ENCODE measurements around the gene ADAR. TPM values are rescaled to one million over a fixed set of nuclear protein-coding genes. Genes with fewer than 3 reads are reported as not detected.

ADAR gene
- total and polyA plus RNA-seq, 2 of the 8 experiments (the other 6 are each of a cell fraction or from before 2014, with no cell fraction given), result 125 to 242 TPM

DNA sequence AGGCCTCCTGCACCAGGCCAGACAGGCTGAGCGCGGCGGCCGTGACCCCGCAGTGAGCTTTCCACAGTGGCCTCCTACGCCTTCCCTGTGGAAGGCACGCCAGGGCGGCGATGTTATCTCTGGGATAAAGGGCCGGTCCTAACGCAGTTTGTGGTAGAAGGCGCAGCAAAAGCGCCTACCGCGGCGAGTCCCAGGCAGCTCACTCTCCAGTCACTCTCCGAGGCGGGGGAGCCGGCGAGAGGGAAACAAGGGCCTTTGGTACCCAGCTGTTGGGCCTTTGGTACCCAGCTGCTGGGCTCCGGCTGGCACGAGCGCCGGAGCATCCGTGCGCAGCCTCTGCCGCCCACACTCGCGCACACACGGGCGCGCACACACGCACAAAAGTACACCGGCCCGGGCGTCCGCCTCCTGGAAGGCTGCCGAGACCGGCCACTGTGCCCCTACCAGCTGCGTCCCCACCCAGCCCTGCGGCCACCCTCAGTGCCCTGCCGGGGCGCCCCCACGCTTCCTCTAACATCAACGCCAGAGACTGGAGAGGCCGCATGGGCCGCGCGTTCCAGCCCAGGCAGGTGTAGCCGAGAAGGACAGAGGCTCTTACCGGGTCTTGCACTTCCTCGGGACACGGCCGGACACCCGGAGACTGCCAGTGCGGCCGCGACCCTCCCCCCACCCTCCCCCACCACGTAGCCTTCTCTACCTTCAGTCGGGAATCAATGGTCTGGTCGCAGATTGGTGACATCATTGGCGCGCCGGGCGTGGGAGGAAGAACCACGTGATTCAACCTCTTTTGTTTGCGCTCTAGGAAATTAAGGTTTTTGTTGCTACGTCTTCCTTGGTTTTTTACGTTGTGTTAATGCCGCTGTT, 19.5 kb upstream of the ADAR start (continued):
- TF ChIP-seq TBP (IDR thresholded peaks at IDR 0.05; ENCODE audit: low read depth, low read length) (peak; percentile 28; the same call in 1 of the 2 replicates), NRF1 (IDR thresholded peaks at IDR 0.05; ENCODE audit: low read depth, low read length) (no peak), EP300 (IDR thresholded peaks at IDR 0.05; ENCODE audit: borderline replicate concordance in 1 of 2, low read depth in 2 of 2, low read length in 2 of 2) (no peak; a peak in 1 of 3 replicates), TAF1 (IDR thresholded peaks at IDR 0.05; ENCODE audit: low read depth, low read length) (peak; percentile 77; the same call in 1 of the 2 replicates), BRCA1 (IDR thresholded peaks at IDR 0.05; ENCODE audit: low read depth, low read length) (no peak), POLR2A (IDR thresholded peaks at IDR 0.05; ENCODE audit: control extremely low read depth in 1 of 2, low read depth in 2 of 2, low read length in 2 of 2) (peak; percentile 59 to 69), KDM4A (IDR thresholded peaks at IDR 0.05; ENCODE audit: low read depth, low read length, severe bottlenecking) (peak; percentile 94), EGR1 (IDR thresholded peaks at IDR 0.05; ENCODE audit: borderline replicate concordance, low read depth, low read length) (peak; percentile 99), ASH2L (IDR thresholded peaks at IDR 0.05; ENCODE audit: low read length) (peak; percentile 88), BCL11A (IDR thresholded peaks at IDR 0.05; ENCODE audit: low read depth in 2 of 2, low read length in 2 of 2) (no peak)
- TF ChIP-seq, protein P1, sequence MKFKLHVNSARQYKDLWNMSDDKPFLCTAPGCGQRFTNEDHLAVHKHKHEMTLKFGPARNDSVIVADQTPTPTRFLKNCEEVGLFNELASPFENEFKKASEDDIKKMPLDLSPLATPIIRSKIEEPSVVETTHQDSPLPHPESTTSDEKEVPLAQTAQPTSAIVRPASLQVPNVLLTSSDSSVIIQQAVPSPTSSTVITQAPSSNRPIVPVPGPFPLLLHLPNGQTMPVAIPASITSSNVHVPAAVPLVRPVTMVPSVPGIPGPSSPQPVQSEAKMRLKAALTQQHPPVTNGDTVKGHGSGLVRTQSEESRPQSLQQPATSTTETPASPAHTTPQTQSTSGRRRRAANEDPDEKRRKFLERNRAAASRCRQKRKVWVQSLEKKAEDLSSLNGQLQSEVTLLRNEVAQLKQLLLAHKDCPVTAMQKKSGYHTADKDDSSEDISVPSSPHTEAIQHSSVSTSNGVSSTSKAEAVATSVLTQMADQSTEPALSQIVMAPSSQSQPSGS (IDR thresholded peaks at IDR 0.05; ENCODE audit: low read length), result no peak
- TF ChIP-seq, protein P2, sequence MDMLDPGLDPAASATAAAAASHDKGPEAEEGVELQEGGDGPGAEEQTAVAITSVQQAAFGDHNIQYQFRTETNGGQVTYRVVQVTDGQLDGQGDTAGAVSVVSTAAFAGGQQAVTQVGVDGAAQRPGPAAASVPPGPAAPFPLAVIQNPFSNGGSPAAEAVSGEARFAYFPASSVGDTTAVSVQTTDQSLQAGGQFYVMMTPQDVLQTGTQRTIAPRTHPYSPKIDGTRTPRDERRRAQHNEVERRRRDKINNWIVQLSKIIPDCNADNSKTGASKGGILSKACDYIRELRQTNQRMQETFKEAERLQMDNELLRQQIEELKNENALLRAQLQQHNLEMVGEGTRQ (IDR thresholded peaks at IDR 0.05; ENCODE audit: low read length), result peak; percentile 90
- TF ChIP-seq, protein P3, sequence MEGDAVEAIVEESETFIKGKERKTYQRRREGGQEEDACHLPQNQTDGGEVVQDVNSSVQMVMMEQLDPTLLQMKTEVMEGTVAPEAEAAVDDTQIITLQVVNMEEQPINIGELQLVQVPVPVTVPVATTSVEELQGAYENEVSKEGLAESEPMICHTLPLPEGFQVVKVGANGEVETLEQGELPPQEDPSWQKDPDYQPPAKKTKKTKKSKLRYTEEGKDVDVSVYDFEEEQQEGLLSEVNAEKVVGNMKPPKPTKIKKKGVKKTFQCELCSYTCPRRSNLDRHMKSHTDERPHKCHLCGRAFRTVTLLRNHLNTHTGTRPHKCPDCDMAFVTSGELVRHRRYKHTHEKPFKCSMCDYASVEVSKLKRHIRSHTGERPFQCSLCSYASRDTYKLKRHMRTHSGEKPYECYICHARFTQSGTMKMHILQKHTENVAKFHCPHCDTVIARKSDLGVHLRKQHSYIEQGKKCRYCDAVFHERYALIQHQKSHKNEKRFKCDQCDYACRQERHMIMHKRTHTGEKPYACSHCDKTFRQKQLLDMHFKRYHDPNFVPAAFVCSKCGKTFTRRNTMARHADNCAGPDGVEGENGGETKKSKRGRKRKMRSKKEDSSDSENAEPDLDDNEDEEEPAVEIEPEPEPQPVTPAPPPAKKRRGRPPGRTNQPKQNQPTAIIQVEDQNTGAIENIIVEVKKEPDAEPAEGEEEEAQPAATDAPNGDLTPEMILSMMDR (IDR thresholded peaks at IDR 0.05; ENCODE audit: control extremely low read depth in 1 of 3, insufficient read depth in 1 of 3, low read depth in 1 of 3, low read length in 3 of 3), result no peak
- TF ChIP-seq, protein P4, sequence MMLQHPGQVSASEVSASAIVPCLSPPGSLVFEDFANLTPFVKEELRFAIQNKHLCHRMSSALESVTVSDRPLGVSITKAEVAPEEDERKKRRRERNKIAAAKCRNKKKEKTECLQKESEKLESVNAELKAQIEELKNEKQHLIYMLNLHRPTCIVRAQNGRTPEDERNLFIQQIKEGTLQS (IDR thresholded peaks at IDR 0.05; ENCODE audit: insufficient read depth, low read depth, low read length), result peak; percentile 95
